ENCODE data around the gene EPHB2.

The EPHB2 gene

GRCh38 chr1:22722901-22723550 lies 12.4 kb downstream of the EPHB2 start:
- no peak for DNase-seq (ENCODE audit: low read depth)

GRCh38 chr1:22727873-22728272 lies 17.2 kb downstream of the EPHB2 start:
- no peak for DNase-seq (ENCODE audit: low read depth)

GRCh38 chr1:22728751-22729399 lies 18.2 kb downstream of the EPHB2 start:
- DNase-seq (ENCODE audit: low read depth), result no peak

- DNase-seq (ENCODE audit: low read depth), result no peak
These were observed 18.7 kb downstream of the EPHB2 start for GRCh38 chr1:22729400-22729773.

- DNase-seq (ENCODE audit: low read depth), result no peak
These were observed 19.3 kb downstream of the EPHB2 start for GRCh38 chr1:22729912-22730311.

GRCh38 chr1:22731924-22732720 lies 21.5 kb downstream of the EPHB2 start:
- no peak for DNase-seq (ENCODE audit: low read depth)

GRCh38 chr1:22733643-22734042 lies 23.0 kb downstream of the EPHB2 start:
- DNase-seq (ENCODE audit: low read depth), result no peak

GRCh38 chr1:22736501-22737080 lies 26.0 kb downstream of the EPHB2 start:
- DNase-seq (ENCODE audit: low read depth), result no peak

- no peak for DNase-seq (ENCODE audit: low read depth)
These were observed 26.9 kb downstream of the EPHB2 start for GRCh38 chr1:22737374-22738068.

- no peak for DNase-seq (ENCODE audit: low read depth)
These were observed 27.4 kb downstream of the EPHB2 start for GRCh38 chr1:22738069-22738435.

GRCh38 chr1:22738522-22738921 lies 27.9 kb downstream of the EPHB2 start:
- DNase-seq (ENCODE audit: low read depth), result no peak

- DNase-seq (ENCODE audit: low read depth), result no peak
These were observed 29.2 kb downstream of the EPHB2 start for GRCh38 chr1:22739648-22740385.

GRCh38 chr1:22741118-22741517 lies 30.5 kb downstream of the EPHB2 start:
- DNase-seq (ENCODE audit: low read depth), result no peak

GRCh38 chr1:22745669-22746585 lies 35.3 kb downstream of the EPHB2 start:
- DNase-seq (ENCODE audit: low read depth), result no peak

GRCh38 chr1:22747021-22747734 lies 36.5 kb downstream of the EPHB2 start:
- DNase-seq (ENCODE audit: low read depth), result no peak

GRCh38 chr1:22747735-22748073 lies 37.1 kb downstream of the EPHB2 start:
- no peak for DNase-seq (ENCODE audit: low read depth)

GRCh38 chr1:22749503-22749902 lies 38.9 kb downstream of the EPHB2 start:
- no peak for DNase-seq (ENCODE audit: low read depth)

- no peak for DNase-seq (ENCODE audit: low read depth)
These were observed 39.5 kb downstream of the EPHB2 start for GRCh38 chr1:22749919-22750684.

- DNase-seq (ENCODE audit: low read depth), result no peak
These were observed 40.0 kb downstream of the EPHB2 start for GRCh38 chr1:22750685-22751051.
